Stimulated activated CD4-positive, alpha-beta T cell treated with anti-CD3 and anti-CD28 coated beads, Interleukin-1b, Interleukin-23, amount 100 ng/mL, for 24 hours (primary cell): ENCODE data around the gene NSG1.
"Not testable (repeated sequence)": the region's sequence is repeated elsewhere in the genome, so short reads cannot be mapped to it uniquely, and the experiment has no call there.

Experiments
- DNase-seq, 4 experiments: peaks; one replicate each; pipeline ENCODE4 v3.0.0-alpha.2; 2020; ENCODE audit warnings: low read depth in 4 of 4, low spot score in 1 of 4

NSG1 gene

GRCh38 chr4:4415806-4416805 is 29.2 kb downstream of the NSG1 start:
- DNase-seq, result no peak

DNA sequence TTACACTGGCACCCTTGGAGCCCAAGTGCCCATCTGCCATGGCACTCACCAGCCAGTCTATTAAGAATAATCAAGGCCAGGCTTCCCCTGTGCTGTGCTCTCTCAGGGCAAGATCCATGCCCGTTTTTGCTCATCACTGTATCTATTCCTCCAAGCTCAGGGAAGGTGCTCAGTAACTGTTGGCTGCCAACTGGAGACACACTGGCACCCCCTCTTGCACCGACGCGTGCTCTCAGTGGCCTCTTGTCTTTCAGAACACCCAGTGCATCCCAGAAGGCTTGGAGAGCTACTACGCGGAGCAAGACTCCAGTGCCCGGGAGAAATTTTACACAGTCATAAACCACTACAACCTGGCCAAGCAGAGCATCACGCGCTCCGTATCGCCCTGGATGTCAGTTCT is 30.1 kb downstream of the NSG1 start:
- no peak for DNase-seq

GRCh38 chr4:4417886-4418285 is 31.0 kb downstream of the NSG1 start:
- DNase-seq, result no peak

DNA sequence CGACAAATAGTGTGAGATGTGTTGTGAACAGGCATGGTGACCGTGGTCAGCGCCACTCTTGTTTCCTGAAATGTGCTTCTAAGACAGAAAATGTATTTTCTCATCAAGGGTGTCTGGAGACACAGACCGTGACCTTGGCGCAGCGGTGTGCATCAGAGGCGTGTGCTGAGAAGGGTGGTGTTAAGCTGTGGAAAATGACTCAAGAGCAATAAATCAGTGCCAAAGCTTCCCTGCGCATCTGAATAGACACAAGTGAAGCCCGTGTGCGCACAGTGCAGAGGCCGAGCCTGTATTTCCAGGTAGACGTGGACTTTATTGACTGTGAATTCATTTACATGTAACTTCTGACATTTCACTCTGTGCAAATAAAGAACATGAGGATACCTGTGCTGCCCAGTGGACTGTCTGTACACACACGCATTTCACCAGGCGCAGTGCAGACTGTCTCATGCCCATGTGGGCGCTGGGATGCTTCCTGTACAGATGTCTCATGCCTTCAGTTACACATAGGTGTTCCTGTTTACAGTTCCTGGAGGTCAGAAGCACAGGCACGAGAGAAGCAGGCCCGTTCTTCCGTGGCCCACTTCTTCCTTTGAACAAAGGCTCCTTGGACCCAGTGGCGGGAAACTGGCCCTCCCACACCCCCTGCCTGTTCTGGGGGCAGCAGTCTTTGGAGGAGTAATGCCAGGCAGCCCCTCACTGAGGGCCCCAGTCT is 31.9 kb downstream of the NSG1 start:
- DNase-seq, result no peak

DNA sequence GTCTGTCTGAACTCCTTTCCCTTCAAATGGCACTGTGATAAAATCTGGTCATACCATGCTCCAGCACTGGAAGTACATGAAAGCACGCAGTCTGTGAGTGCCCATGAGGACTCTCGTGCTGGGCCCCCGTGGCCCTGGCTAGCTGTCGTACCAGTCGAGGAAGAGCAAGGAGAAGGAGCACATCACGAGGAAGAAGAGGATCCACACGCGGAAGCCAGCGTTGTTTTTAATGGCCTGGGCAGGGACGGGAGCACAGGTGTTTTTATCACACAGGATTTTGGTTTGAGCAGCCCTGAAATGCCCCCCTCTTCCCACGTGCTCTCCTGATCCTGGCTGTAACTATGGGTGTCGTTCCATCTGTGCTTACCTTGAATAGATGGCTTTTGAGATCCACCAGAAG is 33.0 kb downstream of the NSG1 start:
- no peak for DNase-seq

- no peak for DNase-seq
Observed at GRCh38 chr4:4420421-4420820, 33.5 kb downstream of the NSG1 start.

GRCh38 chr4:4421356-4421755 is 34.5 kb downstream of the NSG1 start:
- DNase-seq, result no peak

GRCh38 chr4:4422117-4422516 is 35.2 kb downstream of the NSG1 start:
- not testable (repeated sequence) for DNase-seq

DNA sequence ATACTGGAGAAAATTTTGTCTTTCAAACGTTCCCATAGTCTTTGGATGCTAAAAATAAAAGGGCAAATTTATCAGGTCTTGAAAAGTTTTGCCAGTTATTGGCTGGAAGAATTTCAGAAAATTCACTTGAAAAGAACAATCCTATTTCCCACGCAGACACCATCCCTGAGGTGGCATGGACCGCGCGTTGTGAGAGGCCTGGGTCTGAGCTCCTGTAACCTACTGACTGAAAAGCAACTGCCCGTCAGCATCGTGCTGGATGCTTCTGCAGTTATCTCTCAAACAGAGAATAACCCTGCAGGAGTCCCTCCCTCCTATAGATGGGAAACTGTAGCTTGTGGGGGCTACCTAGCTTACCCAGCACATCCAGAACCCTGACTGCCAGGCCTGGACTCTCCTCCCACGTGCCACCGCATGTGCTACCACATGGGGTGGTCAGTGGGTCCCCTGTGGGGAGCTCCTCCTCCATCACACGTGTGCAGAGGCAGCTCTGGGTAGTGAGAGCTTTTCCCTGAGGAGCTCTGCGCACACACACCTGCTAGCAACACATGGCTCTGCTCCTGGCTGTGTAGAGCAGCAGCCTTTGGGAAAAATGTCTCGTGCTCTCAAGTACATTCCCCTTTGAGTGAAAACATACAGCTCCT is 36.1 kb downstream of the NSG1 start:
- no peak for DNase-seq

- DNase-seq, result no peak
Observed at GRCh38 chr4:4423706-4424498, 37.0 kb downstream of the NSG1 start.

- DNase-seq, result no peak
Observed at GRCh38 chr4:4424499-4425115, 37.7 kb downstream of the NSG1 start.

DNA sequence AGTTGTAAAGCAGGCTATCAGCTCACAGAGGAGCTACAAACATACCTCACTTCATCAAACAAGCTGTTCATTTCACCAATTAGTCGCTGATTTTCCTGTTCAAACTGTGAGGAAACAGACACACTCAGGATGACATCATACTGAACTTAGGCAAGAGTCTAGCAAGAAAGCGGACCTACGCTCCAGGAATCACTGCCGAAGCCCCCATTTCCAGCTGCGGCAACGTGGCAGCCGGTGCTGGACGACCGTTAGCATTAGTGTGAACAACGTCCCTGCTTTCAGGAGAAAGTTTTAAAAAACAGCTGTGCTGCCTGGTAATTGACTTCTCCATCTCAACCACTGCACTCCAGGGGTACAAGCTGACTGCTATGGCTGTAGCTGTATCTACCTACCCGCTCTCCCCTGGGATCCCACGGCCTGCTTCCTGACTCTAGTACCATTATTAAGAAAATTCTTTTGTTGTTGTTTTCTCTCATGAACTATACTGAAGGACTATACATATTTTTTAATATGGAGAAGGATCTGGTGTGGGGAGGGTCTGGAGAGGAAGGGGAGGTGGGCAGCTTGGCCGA is 38.3 kb downstream of the NSG1 start:
- DNase-seq, result no peak

DNA sequence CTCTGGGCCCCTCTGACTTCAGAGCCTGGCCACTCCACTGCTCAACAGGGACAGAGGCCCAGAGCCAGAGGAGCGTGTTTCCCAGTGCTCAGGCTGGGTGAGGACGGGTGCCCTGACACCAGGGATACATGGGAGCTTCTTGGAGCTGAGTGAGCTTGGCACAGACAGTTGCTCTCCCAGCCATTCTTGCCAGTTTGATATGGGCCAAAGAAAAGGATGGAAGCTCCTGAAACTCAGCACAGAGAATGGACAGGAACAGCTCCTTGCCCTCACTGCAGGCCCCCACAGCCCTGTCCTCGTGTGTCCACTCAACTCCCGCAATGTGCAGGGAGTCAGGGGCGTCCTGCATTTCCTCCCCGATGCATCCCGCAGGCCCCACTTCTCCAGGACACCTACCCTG is 38.8 kb downstream of the NSG1 start:
- DNase-seq, result no peak

DNA sequence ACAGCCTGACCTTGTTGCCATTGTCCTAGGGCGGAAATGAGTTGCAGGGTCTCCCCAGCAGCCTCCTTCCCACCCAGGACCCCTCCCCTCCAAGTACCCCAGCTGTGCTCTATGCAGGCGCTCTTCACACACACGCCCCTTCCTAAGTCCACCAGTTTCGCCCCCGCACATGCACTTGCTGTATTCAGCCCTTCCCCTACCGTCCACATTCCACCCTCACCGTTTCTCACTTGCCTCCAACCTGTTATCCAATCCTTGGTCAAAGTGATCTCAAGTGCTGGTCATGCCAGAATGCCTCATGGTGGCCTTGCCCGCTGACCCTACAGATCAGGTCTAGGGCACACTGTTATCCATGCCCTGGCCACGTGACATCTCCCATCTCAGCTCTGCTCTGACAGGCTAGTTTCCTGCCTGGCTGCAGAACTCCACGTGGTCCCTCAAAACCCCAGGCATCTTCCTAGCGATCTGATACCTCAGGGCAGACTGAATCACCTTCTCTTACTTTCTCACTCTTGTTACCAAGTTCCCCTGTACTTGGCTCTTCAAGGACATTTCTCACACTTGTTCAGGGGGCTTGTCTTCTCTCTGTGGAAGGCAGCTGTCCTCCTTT is 39.7 kb downstream of the NSG1 start:
- DNase-seq, result no peak

DNA sequence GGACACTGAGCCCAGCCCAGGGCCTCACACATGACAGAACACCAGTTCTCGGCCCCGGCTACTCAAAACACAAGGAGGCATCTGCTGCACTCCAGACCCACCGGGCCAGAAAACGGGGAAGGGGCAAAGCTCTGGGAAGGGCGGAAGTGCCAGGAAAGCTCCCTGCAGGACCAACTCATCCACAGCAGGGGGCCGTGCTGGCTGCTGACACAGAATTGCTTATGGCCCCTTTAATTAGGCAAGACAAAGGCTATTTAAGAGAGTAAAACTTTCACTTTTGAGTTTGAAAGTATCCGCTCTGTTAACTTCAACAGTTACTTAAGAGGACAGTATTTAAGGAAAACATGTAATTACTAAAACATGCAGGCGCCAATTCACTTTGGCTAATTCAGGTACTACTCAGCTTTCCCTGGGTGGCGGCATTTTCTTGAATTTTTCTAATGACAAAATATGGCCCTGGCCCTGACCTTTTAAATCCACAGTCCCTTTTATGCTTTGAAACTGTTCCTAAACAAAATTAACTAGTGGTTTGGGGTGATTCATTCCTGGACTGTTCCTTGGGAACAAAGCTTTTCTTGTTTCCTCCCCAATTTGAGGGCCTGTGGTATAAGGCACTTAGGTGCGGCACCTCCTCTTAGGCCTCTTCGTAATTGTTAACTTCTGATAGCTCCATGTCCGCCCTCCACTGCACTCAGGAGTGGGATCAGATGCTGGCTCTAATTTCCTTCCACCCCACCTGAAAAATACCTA is 40.4 kb downstream of the NSG1 start:
- DNase-seq, result no peak

DNA sequence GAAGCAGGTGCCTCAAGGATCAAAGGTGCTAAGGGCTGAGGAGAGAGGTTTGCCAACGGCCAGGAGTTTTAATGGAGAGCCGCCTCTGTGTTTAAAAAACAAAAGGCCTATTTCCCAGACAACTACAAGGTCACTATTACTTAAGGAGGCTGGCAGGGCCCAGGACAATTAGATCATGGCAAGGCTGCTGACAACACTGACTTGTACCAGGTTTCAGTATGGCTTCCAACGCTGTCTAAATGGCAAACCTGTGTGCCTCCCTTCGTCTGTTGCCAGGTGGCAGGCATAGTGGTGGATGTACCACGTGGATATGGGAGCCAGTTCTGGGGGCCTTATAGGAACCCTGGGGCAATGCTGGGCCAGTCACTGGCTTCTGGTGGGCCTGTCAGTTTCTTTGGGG is 41.0 kb downstream of the NSG1 start:
- no peak for DNase-seq

- DNase-seq, result no peak
Observed at GRCh38 chr4:4428966-4429875, 42.3 kb downstream of the NSG1 start.
